ENCODE results near the gene XPR1. TPM values are rescaled to one million over a fixed set of nuclear protein-coding genes. Genes with fewer than 3 reads are reported as not detected.

XPR1 gene
- total and polyA plus RNA-seq, 10 of the 15 experiments (the other 5 are each of a cell fraction or from before 2014, with no cell fraction given), result 1.1 to 33.9 (median 11.3) TPM

DNA sequence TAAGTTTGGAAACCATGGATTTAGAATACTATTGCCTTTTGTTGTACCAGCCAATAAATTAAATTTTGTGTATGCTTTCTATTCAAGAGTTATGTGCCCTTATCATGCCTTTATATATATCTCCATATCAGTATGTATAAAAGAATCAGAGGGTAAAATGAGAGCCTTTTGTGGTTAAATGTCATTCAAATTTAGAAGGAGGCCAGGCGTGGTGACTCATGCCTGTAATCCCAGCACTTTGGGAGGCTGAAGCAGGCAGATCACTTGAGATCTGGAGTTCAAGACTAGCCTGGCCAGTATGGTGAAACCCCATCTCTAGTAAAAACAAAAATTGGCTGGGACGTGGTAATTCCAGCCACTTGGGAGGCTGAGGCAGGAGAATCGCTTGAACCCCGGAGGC lies 88.9 kb downstream of the XPR1 start:
- BruUV-seq (replicated peaks), result no TSS peak
- Histone ChIP-seq H3K4me2 (ENCODE audit: control insufficient read depth, insufficient read depth) (no peak overlapping the region), H3K9me3 (replicated peaks; ENCODE audit: control insufficient read depth, insufficient read depth, low read length) (no peaks in the 10 kb centered on the region), H3K4me3 (no peak overlapping the region), H2AFZ (ENCODE audit: control insufficient read depth, low read depth, low read length) (no peak overlapping the region), H3K27me3 (replicated peaks in 1 of 2; ENCODE audit: control insufficient read depth in 2 of 2, insufficient read depth in 2 of 2, low read length in 1 of 2) (no peaks in the 10 kb centered on the region), H3K27ac (ENCODE audit: control insufficient read depth, insufficient read depth) (no peak overlapping the region), H3K79me2 (ENCODE audit: control insufficient read depth, insufficient read depth, low read length) (no peaks in the 10 kb centered on the region), H4K20me1 (ENCODE audit: control insufficient read depth, insufficient read depth) (no peaks in the 10 kb centered on the region), H3K36me3 (ENCODE audit: control insufficient read depth in 2 of 2, insufficient read depth in 2 of 2, low read length in 1 of 2) (no peaks in the 10 kb centered on the region), H3K4me1 (ENCODE audit: control insufficient read depth, insufficient read depth, low read length) (no peaks in the 10 kb centered on the region), H3K9ac (ENCODE audit: control insufficient read depth, insufficient read depth, low read length) (no peak overlapping the region)
- ChIA-PET RAD21 (ENCODE audit: unreplicated experiment) (no interaction called here), CTCF (no interaction called here), POLR2A (no interaction called here), SMC1A (ENCODE audit: uncharacterized antibody, unreplicated experiment) (no interaction called here)
- DNase-seq (ENCODE audit: low read depth, low spot score) (no peak), FAIRE-seq (no peak), ATAC-seq (no peak)
- WGBS (ENCODE audit: insufficient coverage, insufficient replicate concordance, low lambda C conversion rate, missing lambda C conversion rate), result 85% methylated on average over 4 of the region's 4 CpGs
- no peak for TF ChIP-seq HCFC1 (IDR thresholded peaks at IDR 0.05; ENCODE audit: low read length)
- no peak for TF ChIP-seq NFIC (IDR thresholded peaks at IDR 0.05; ENCODE audit: low read depth, low read length)
- no peak for TF ChIP-seq POLR2AphosphoS2 (IDR thresholded peaks at IDR 0.05; ENCODE audit: low read depth, low read length)
- no peak for TF ChIP-seq NFXL1 (IDR thresholded peaks at IDR 0.05; ENCODE audit: borderline replicate concordance)
- no peak for TF ChIP-seq ZNF24 (IDR thresholded peaks at IDR 0.05)
- TF ChIP-seq BCLAF1 (IDR thresholded peaks at IDR 0.05), result no peak
- TF ChIP-seq RB1 (IDR thresholded peaks at IDR 0.05; ENCODE audit: borderline replicate concordance), result no peak
- no peak for TF ChIP-seq BMI1 (IDR thresholded peaks at IDR 0.05; ENCODE audit: borderline replicate concordance)
- TF ChIP-seq ZNF622 (IDR thresholded peaks at IDR 0.05), result no peak
- TF ChIP-seq, protein P1, sequence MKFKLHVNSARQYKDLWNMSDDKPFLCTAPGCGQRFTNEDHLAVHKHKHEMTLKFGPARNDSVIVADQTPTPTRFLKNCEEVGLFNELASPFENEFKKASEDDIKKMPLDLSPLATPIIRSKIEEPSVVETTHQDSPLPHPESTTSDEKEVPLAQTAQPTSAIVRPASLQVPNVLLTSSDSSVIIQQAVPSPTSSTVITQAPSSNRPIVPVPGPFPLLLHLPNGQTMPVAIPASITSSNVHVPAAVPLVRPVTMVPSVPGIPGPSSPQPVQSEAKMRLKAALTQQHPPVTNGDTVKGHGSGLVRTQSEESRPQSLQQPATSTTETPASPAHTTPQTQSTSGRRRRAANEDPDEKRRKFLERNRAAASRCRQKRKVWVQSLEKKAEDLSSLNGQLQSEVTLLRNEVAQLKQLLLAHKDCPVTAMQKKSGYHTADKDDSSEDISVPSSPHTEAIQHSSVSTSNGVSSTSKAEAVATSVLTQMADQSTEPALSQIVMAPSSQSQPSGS (IDR thresholded peaks at IDR 0.05; ENCODE audit: low read length), result no peak
- no peak for TF ChIP-seq USF2 (IDR thresholded peaks at IDR 0.05; ENCODE audit: borderline replicate concordance, low read depth, low read length)
- TF ChIP-seq, protein P2, sequence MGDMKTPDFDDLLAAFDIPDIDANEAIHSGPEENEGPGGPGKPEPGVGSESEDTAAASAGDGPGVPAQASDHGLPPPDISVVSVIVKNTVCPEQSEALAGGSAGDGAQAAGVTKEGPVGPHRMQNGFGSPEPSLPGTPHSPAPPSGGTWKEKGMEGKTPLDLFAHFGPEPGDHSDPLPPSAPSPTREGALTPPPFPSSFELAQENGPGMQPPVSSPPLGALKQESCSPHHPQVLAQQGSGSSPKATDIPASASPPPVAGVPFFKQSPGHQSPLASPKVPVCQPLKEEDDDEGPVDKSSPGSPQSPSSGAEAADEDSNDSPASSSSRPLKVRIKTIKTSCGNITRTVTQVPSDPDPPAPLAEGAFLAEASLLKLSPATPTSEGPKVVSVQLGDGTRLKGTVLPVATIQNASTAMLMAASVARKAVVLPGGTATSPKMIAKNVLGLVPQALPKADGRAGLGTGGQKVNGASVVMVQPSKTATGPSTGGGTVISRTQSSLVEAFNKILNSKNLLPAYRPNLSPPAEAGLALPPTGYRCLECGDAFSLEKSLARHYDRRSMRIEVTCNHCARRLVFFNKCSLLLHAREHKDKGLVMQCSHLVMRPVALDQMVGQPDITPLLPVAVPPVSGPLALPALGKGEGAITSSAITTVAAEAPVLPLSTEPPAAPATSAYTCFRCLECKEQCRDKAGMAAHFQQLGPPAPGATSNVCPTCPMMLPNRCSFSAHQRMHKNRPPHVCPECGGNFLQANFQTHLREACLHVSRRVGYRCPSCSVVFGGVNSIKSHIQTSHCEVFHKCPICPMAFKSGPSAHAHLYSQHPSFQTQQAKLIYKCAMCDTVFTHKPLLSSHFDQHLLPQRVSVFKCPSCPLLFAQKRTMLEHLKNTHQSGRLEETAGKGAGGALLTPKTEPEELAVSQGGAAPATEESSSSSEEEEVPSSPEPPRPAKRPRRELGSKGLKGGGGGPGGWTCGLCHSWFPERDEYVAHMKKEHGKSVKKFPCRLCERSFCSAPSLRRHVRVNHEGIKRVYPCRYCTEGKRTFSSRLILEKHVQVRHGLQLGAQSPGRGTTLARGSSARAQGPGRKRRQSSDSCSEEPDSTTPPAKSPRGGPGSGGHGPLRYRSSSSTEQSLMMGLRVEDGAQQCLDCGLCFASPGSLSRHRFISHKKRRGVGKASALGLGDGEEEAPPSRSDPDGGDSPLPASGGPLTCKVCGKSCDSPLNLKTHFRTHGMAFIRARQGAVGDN (IDR thresholded peaks at IDR 0.05), result no peak
- TF ChIP-seq POLR2A (IDR thresholded peaks at IDR 0.05; ENCODE audit: low read depth, low read length), result no peak
- TF ChIP-seq ZNF207 (IDR thresholded peaks at IDR 0.05; ENCODE audit: borderline replicate concordance), result no peak
- TF ChIP-seq NFYA (IDR thresholded peaks at IDR 0.05; ENCODE audit: borderline replicate concordance, low read depth, low read length), result no peak
- TF ChIP-seq ZNF274 (IDR thresholded peaks at IDR 0.05; ENCODE audit: insufficient read depth, insufficient read length), result no peak
- no peak for TF ChIP-seq MTA2 (IDR thresholded peaks at IDR 0.05; ENCODE audit: low read depth)
- in situ Hi-C loops (cut with MboI), result no loop called here
- intact Hi-C loops (cut with micrococcal nuclease; ENCODE audit: unreplicated experiment), result no loop called here
